ENCODE data around the gene FANCC.

DNA sequence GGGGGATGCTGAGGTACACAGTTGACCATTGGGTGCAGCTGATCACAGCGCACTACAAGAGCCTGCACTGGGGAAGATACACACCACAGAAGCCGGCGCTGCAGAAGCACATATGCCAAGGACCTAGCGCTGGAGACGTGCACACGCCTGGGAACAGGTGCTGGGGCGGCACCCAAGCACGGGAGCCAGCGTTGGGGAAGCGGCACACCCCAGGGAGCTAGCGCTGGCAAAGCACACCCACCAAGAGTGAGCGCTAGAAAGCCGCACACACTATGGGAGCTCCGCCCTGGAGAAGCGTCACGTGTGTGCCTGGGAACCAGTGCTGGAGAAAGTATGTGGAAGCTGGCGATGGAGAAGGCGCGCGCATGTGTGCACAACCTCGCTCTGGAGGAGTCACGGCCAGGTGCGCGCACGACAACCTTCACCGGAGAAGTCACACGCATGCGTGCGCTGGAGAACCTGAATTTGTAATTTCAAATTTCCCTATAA is 4.5 kb downstream of the FANCC start:
- TF ChIP-seq POLR2A (IDR thresholded peaks at IDR 0.05), result no peak
- TF ChIP-seq, protein P1, sequence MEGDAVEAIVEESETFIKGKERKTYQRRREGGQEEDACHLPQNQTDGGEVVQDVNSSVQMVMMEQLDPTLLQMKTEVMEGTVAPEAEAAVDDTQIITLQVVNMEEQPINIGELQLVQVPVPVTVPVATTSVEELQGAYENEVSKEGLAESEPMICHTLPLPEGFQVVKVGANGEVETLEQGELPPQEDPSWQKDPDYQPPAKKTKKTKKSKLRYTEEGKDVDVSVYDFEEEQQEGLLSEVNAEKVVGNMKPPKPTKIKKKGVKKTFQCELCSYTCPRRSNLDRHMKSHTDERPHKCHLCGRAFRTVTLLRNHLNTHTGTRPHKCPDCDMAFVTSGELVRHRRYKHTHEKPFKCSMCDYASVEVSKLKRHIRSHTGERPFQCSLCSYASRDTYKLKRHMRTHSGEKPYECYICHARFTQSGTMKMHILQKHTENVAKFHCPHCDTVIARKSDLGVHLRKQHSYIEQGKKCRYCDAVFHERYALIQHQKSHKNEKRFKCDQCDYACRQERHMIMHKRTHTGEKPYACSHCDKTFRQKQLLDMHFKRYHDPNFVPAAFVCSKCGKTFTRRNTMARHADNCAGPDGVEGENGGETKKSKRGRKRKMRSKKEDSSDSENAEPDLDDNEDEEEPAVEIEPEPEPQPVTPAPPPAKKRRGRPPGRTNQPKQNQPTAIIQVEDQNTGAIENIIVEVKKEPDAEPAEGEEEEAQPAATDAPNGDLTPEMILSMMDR (IDR thresholded peaks at IDR 0.05), result peak in 1 of 6 experiments; percentile 14
